Measurements from ENCODE around the gene MYLK4. TPM values are rescaled to one million over a fixed set of nuclear protein-coding genes. Genes with fewer than 3 reads are reported as not detected.

The MYLK4 gene
- total and polyA plus RNA-seq, 4 donors, result 0.27 to 1.6 (median 1.0) TPM

DNA sequence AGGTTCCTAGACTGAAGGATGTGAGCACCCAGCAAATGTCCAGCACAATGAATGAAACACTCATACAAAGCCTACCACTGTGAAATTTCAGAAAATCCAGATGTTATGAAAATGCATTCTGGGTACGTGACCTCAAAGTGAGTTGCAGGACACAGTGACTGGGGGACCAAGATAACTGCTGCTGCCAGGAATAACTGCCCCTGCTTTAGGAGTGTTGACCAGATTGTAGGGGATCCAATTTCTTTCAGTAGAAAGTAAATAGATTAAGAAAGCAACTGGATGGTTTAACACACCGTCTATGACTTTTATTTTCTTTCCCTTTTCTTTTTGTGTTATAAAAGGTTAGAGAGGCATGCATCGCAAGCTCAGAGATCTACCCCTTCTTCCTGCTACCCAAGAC lies 29.5 kb downstream of the MYLK4 start:
- H3K9me3 ChIP-seq (ENCODE audit: control insufficient read depth in 4 of 4, insufficient read depth in 3 of 4, low read length in 3 of 4), result no peaks in the 10 kb centered on the region
- no peak for DNase-seq
- WGBS, 2 donors, result 92 to 93% methylated on average over 3 of the region's 3 CpGs
- no peaks in the 10 kb centered on the region for H3K4me1 ChIP-seq (ENCODE audit: control insufficient read depth in 5 of 5, insufficient read depth in 5 of 5, low read length in 5 of 5)
- TF ChIP-seq, protein P1, sequence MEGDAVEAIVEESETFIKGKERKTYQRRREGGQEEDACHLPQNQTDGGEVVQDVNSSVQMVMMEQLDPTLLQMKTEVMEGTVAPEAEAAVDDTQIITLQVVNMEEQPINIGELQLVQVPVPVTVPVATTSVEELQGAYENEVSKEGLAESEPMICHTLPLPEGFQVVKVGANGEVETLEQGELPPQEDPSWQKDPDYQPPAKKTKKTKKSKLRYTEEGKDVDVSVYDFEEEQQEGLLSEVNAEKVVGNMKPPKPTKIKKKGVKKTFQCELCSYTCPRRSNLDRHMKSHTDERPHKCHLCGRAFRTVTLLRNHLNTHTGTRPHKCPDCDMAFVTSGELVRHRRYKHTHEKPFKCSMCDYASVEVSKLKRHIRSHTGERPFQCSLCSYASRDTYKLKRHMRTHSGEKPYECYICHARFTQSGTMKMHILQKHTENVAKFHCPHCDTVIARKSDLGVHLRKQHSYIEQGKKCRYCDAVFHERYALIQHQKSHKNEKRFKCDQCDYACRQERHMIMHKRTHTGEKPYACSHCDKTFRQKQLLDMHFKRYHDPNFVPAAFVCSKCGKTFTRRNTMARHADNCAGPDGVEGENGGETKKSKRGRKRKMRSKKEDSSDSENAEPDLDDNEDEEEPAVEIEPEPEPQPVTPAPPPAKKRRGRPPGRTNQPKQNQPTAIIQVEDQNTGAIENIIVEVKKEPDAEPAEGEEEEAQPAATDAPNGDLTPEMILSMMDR (IDR thresholded peaks at IDR 0.05; ENCODE audit: control extremely low read depth, extremely low read depth), result no peak
- H3K4me3 ChIP-seq, result no peak overlapping the region
- no peaks in the 10 kb centered on the region for H3K36me3 ChIP-seq (ENCODE audit: control insufficient read depth in 4 of 4, insufficient read depth in 4 of 4, low read length in 4 of 4)
- H3K9ac ChIP-seq (ENCODE audit: insufficient read depth in 1 of 2, low read length in 2 of 2), result no peak overlapping the region
- ATAC-seq (ENCODE audit: insufficient read depth, low FRiP score), result no peak
- H3K27me3 ChIP-seq (ENCODE audit: control insufficient read depth in 3 of 3, insufficient read depth in 3 of 3, low read length in 2 of 3), result no peaks in the 10 kb centered on the region
- H3K27ac ChIP-seq (ENCODE audit: low read depth in 1 of 2, low read length in 1 of 2), result no peak overlapping the region

DNA sequence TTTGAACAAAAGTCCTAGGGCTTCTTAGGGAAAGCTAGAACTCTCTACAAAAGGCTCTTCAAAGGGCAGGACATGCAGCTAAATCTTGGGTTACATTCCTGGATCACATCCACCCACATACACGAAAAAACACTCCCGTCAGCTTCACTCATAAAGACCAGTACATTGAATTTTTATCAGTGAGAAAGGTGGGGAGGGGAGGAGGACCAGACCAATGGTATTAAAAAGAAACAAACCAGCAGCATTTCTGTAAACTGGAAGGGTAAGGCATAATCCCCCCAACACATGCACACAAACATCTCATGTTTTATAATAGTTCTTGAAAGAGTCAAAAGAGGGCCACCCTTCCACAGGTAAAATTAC lies 31.6 kb downstream of the MYLK4 start:
- Histone ChIP-seq H3K27ac (ENCODE audit: low read depth in 1 of 2, low read length in 1 of 2) (no peak overlapping the region), H3K4me3 (no peak overlapping the region), H3K9ac (ENCODE audit: insufficient read depth in 1 of 2, low read length in 2 of 2) (no peak overlapping the region), H3K9me3 (ENCODE audit: control insufficient read depth in 4 of 4, insufficient read depth in 3 of 4, low read length in 3 of 4) (no peaks in the 10 kb centered on the region), H3K36me3 (ENCODE audit: control insufficient read depth in 4 of 4, insufficient read depth in 4 of 4, low read length in 4 of 4) (no peaks in the 10 kb centered on the region), H3K27me3 (ENCODE audit: control insufficient read depth in 3 of 3, insufficient read depth in 3 of 3, low read length in 2 of 3) (no peaks in the 10 kb centered on the region), H3K4me1 (ENCODE audit: control insufficient read depth in 5 of 5, insufficient read depth in 5 of 5, low read length in 5 of 5) (no peaks in the 10 kb centered on the region)
- 16 to 39% methylated on average over 2 of the region's 2 CpGs for WGBS, 2 donors
- ATAC-seq (ENCODE audit: insufficient read depth, low FRiP score) (no peak), DNase-seq (no peak)
- TF ChIP-seq, protein P1 (IDR thresholded peaks at IDR 0.05; ENCODE audit: control extremely low read depth, extremely low read depth), result no peak

DNA sequence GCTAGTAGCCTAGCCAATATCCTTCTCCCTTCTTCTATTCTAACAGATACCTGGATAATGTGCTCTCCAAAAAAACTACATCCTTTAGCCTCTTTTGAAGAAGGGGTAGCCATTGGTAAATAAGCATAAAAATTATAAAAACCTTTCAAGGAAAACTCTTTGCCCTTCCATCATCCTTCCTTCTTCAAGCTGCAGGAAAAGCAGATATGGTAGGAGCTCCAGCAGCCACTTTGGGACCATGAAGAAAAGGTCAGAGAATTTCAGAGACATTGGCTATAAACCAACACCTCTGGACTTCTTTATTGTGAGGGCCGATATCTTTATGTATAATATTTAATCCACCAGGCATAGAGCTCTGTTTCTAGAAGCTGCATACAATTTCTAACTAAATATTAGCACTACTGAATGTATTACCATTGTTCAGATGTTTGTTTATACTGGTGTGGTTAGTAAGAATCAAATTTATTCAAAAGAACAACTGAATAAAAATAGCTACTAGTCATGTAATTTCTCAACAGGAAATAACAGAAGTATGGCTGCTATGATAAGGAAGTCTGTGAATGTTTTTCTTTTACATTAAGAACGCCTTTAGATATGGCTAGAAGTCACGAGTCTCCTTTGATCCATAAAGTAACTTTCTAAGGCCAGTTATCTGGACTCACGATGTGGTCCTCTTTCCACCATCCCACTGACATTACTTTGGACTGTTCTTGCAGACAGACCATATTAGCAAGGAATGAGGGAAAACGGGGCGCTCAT lies 32.2 kb downstream of the MYLK4 start:
- no peaks in the 10 kb centered on the region for H3K9me3 ChIP-seq (ENCODE audit: control insufficient read depth in 4 of 4, insufficient read depth in 3 of 4, low read length in 3 of 4)
- H3K27me3 ChIP-seq (ENCODE audit: control insufficient read depth in 3 of 3, insufficient read depth in 3 of 3, low read length in 2 of 3), result no peaks in the 10 kb centered on the region
- H3K9ac ChIP-seq (ENCODE audit: insufficient read depth in 1 of 2, low read length in 2 of 2), result no peak overlapping the region
- peaks cover 0 to 1% (median 0%) of the 10 kb centered on the region in 5 donors for H3K4me1 ChIP-seq (ENCODE audit: control insufficient read depth in 5 of 5, insufficient read depth in 5 of 5, low read length in 5 of 5)
- TF ChIP-seq, protein P1 (IDR thresholded peaks at IDR 0.05; ENCODE audit: control extremely low read depth, extremely low read depth), result no peak
- DNase-seq, result no peak
- H3K27ac ChIP-seq (ENCODE audit: low read depth in 1 of 2, low read length in 1 of 2), result no peak overlapping the region
- no peaks in the 10 kb centered on the region for H3K36me3 ChIP-seq (ENCODE audit: control insufficient read depth in 4 of 4, insufficient read depth in 4 of 4, low read length in 4 of 4)
- H3K4me3 ChIP-seq, result no peak overlapping the region
- WGBS, 2 donors, result 26 to 43% methylated on average over 6 of the region's 6 CpGs
- no peak for ATAC-seq (ENCODE audit: insufficient read depth, low FRiP score)

Measured in lung (tissue), 12 donors.